Heart right ventricle (tissue), 16 donors: Measurements from ENCODE around the gene FBXL22. TPM values are rescaled to one million over a fixed set of nuclear protein-coding genes. Genes with fewer than 3 reads are reported as not detected.
"Not testable (repeated sequence)": the region's sequence is repeated elsewhere in the genome, so short reads cannot be mapped to it uniquely, and the experiment has no call there.

Experiments used
- ATAC-seq, 8 donors: fragments of 200-7000 bp; cut with Tn5 transposase; one replicate each; pipeline ENCODE4 v1.9.1; 2020; ENCODE audit warnings: mild to moderate bottlenecking in 8 of 8, moderate library complexity in 8 of 8, moderate number of reproducible peaks in 1 of 8
- DNase-seq, 2 donors: peaks; one replicate each; pipeline ENCODE4 v3.0.0-alpha.2; 2020
- H3K27ac ChIP-seq, 10 donors: fragments of 200-600 bp; sonication (generic) in 2 of 10; one replicate each; pipeline versions ENCODE4 v1.5.0 to v1.8.0; 2020 to 2022; ENCODE audit warnings: mild to moderate bottlenecking in 3 of 10
- H3K27me3 ChIP-seq, 7 donors: fragments of 200-600 bp; one replicate each; pipeline ENCODE4 v1.8.0; 2021 to 2022; ENCODE audit warnings: mild to moderate bottlenecking in 2 of 7
- H3K36me3 ChIP-seq, 9 donors: fragments of 200-600 bp; sonication (generic) in 1 of 9; one replicate each; pipeline versions ENCODE4 v1.5.0 to v1.8.0; 2020 to 2022; ENCODE audit warnings: mild to moderate bottlenecking in 2 of 9
- H3K4me1 ChIP-seq, 9 donors: fragments of 200-600 bp; sonication (generic) in 1 of 9; one replicate each; pipeline versions ENCODE4 v1.5.0 to v1.8.0; 2020 to 2022; ENCODE audit warnings: mild to moderate bottlenecking in 4 of 9
- H3K4me3 ChIP-seq, 10 donors: fragments of 200-600 bp; sonication (generic) in 2 of 10; one replicate each; pipeline versions ENCODE4 v1.5.0 to v1.8.0; 2020 to 2022; ENCODE audit warnings: mild to moderate bottlenecking in 7 of 10, moderate library complexity in 2 of 10
- H3K9me3 ChIP-seq, 11 donors: fragments of 200-600 bp in 10 of 11; sonication (generic) in 2 of 11; one replicate each; pipeline versions ENCODE4 v1.5.0 to v1.8.0; 2013 to 2022; ENCODE audit warnings: mild to moderate bottlenecking in 2 of 11, control low read depth in 1 of 11, moderate library complexity in 1 of 11
- CTCF ChIP-seq, 9 donors: fragments of 200-600 bp; sonication (generic) in 2 of 9; IDR thresholded peaks; one replicate each; pipeline versions ENCODE4 v1.5.0 to v1.8.0; 2021 to 2022; ENCODE audit warnings: antibody characterized with exemption in 9 of 9, mild to moderate bottlenecking in 5 of 9, moderate library complexity in 1 of 9
- WGBS, 2 donors: extraction: QIAGEN DNeasy Blood & Tissue Kit; methylation state at CpG; one replicate each; pipeline ENCODE4 v1.1.7; 2013; ENCODE audit warnings: inconsistent platforms in 1 of 2; 5-methylcytosine and 5-hydroxymethylcytosine counted together
- intact Hi-C, 10 donors: fragments of 100-400 bp; cut with DNase I; formaldehyde crosslinking; loops; one replicate each; pipeline versions ENCODE4 v1.11.1 to v1.14.2; 2022
- polyA plus RNA-seq, 2 donors: library from polyadenylated mRNA; stranded (reverse); fragments of 200-250 nt; gene quantifications; one replicate each; pipeline ENCODE4 v1.2.3, GENCODE V29; 2013
- total RNA-seq, 10 donors: library from RNA; stranded (reverse); fragmentation: NEBNext Ultra II Directional in 3 of 10; extraction: Animal tissue kit (Norgen Biotek cat#: 25700) in 3 of 10; gene quantifications; one replicate each; pipeline versions ENCODE4 v1.2.1 to v1.2.4, GENCODE V29; 2021 to 2023
- donor health status: Arrhythmogenic right ventricular cardiomyopathy.
- donor health status: ischemic (EF 13 %, LVEDD 7.1; RV severe dilation, severe dysfunction).
- donor health status: healthy with polysubstance abuse.
- donor health status: DM: no; HTN: yes; CAD: no.
- donor health status: DM: no; HTN: no; CAD: no.
- donor health status: ischemic (EF 25% LVEDD 6.9; RV normal size, moderate dysfunction).
- donor health status: ischemic (EF 25% LVEDD 5.7; RV mildly dilated, moderate dysfunction).
- donor health status: healthy.
- donor health status: DM: yes; HTN: yes; CAD: no.
- donor health status: Ischemic cardiomyopathy.
- donor health status: ischemic (EF 35%, LVEDD 5.7; RV mildly dilated, moderate dysfunction).
- donor health status: nonischemic (EF 11% LVEDD 7.7; RV severe dilation, severe dysfunction).
- donor health status: DM: yes; HTN: yes; CAD: no.
- donor health status: PGD.
- donor health status: ischemic (EF 29% LVEDD 5.4; RV normal size, mild dysfunction).
- donor health status: nonischemic (EF 23%, LVEDD 6.1; RV moderate dilation, normal function).

FBXL22 gene
- total and polyA plus RNA-seq, 12 donors, result 2.5 to 38.3 (median 23.5) TPM

DNA sequence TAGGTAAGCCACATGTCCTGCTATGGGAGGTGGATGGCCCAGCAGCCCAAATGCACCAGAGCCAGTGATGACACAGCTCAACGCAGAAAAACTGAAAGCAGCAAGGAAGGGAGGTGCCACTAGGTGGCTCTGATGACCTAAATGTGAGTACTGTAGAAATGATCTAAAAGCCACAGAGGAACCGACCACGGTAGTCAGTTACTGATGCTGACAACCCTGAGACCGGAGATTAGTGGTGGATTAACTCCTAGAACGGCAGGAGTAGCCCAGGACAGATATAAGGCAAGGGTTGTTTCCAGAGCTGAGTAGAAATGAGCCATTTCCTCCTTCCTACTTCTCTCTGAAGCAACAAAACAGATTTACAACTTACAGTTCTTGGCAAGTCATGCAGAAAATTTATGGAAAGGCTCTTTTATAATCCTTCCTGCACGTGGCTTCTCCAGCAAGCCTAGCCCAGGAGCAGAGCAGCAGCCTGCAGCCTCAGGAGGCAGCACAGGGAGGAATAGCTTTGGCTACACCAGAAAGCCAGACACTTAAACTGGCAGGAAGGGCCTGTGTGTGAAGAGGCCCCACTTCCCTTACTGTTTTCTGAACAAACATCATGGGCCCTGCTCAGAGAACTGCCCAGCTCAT is 13.1 kb downstream of the FBXL22 start:
- no peaks in the 10 kb centered on the region for H3K9me3 ChIP-seq
- H3K36me3 ChIP-seq, result peaks cover 0 to 95% (median 46%) of the 10 kb centered on the region in 9 donors
- ATAC-seq, result peak; percentile 51 to 82 (median 73)
- no peak overlapping the region for H3K4me3 ChIP-seq
- peak in 1 of 2 donors; percentile 65 for DNase-seq
- H3K27ac ChIP-seq, result peak overlapping the region in 7 of 10 donors; percentile 8 to 53 (median 41)
- peaks cover 0 to 27% (median 13%) of the 10 kb centered on the region in 9 donors for H3K4me1 ChIP-seq
- peak in 8 of 9 donors; percentile 36 to 72 (median 65) for TF ChIP-seq CTCF (IDR thresholded peaks at IDR 0.05)
- intact Hi-C loops, result loop anchor here in 2 of 10 donors (5.0 kb wide), 1 partner anchor 462 kb away; no protein-coding TSS in a partner anchor
- WGBS, 2 donors, result 5 to 8% methylated on average over 6 of the region's 6 CpGs
- H3K27me3 ChIP-seq, result no peaks in the 10 kb centered on the region

DNA sequence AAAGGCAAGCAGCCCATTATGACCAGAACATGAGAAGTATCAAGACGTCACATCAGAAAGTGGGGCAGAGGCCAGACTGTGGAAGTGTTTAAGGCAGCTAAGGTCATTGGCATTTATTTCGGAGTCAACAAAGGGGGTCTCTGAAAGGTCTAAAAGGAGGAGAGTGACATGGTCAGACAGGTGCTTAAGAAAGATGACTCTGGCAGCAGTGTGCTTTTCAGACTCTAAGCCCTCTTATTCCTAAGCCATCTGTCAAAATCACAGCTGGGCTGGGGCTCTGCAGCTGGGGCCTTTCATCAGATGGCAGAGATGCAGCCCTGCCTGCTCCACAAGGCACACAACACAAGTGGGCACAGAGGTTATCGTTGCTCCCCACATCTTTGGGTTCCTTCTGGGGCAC is 14.0 kb downstream of the FBXL22 start:
- no peak for TF ChIP-seq CTCF (IDR thresholded peaks at IDR 0.05)
- Histone ChIP-seq H3K27me3 (no peaks in the 10 kb centered on the region), H3K4me3 (no peak overlapping the region), H3K4me1 (peaks cover 0 to 21% (median 13%) of the 10 kb centered on the region in 9 donors), H3K27ac (peak overlapping the region in 4 of 10 donors; percentile 8 to 53 (median 52)), H3K9me3 (no peaks in the 10 kb centered on the region), H3K36me3 (peaks cover 0 to 95% (median 50%) of the 10 kb centered on the region in 9 donors)
- no peak for ATAC-seq
- intact Hi-C loops, result loop anchor here in 2 of 10 donors (5.0 kb wide), 1 partner anchor 461 kb away; no protein-coding TSS in a partner anchor
- 79 to 88% methylated on average over 3 of the region's 3 CpGs for WGBS, 2 donors
- no peak for DNase-seq

- DNase-seq (no peak), ATAC-seq (no peak)
- 92% methylated on average over 15 of the region's 15 CpGs for WGBS, 2 donors
- Histone ChIP-seq H3K27me3 (no peaks in the 10 kb centered on the region), H3K4me1 (peaks cover 0 to 21% (median 13%) of the 10 kb centered on the region in 9 donors), H3K9me3 (no peaks in the 10 kb centered on the region), H3K36me3 (peaks cover 0 to 96% (median 54%) of the 10 kb centered on the region in 9 donors), H3K4me3 (no peak overlapping the region), H3K27ac (no peak overlapping the region)
- no peak for TF ChIP-seq CTCF (IDR thresholded peaks at IDR 0.05)
- intact Hi-C loops, result loop anchor here in 2 of 10 donors (5.0 kb wide), 1 partner anchor 460 kb away; no protein-coding TSS in a partner anchor
Observed at GRCh38 chr15:63612300-63612699, 15.1 kb downstream of the FBXL22 start.

GRCh38 chr15:63615935-63616334 is 18.7 kb downstream of the FBXL22 start:
- no peaks in the 10 kb centered on the region for H3K27me3 ChIP-seq
- DNase-seq (no peak), ATAC-seq (no peak)
- intact Hi-C loops, result no loop called here
- H3K9me3 ChIP-seq, result no peaks in the 10 kb centered on the region
- peaks cover 0 to 5% (median 1%) of the 10 kb centered on the region in 9 donors for H3K4me1 ChIP-seq
- H3K4me3 ChIP-seq, result no peak overlapping the region
- no peak overlapping the region for H3K27ac ChIP-seq
- no peak for TF ChIP-seq CTCF (IDR thresholded peaks at IDR 0.05)
- H3K36me3 ChIP-seq, result peaks cover 0 to 70% (median 32%) of the 10 kb centered on the region in 9 donors
- WGBS, 2 donors, result 90 to 92% methylated on average over 3 of the region's 3 CpGs

DNA sequence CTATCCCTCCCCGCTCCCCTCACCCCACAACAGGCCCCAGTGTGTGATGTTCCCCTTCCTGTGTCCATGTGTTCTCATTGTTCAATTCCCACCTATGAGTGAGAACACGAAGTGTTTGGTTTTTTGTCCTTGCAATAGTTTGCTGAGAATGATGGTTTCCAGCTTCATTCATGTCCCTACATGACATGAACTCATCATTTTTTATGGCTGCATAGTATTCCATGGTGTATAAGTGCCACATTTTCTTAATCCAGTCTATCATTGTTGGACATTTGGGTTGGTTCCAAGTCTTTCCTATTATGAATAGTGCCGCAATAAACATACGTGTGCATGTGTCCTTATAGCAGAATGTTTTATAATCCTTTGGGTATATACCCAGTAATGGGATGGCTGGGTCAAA is 20.0 kb downstream of the FBXL22 start:
- H3K36me3 ChIP-seq, result peaks cover 0 to 68% (median 33%) of the 10 kb centered on the region in 9 donors
- H3K27me3 ChIP-seq, DNase-seq, intact Hi-C loops, ATAC-seq, H3K4me3 ChIP-seq, H3K4me1 ChIP-seq, H3K9me3 ChIP-seq, H3K27ac ChIP-seq: not testable (repeated sequence)
- 99% methylated on average over 4 of the region's 4 CpGs for WGBS, 2 donors

GRCh38 chr15:63617627-63618026 is 20.4 kb downstream of the FBXL22 start:
- ATAC-seq, result not testable (repeated sequence)

DNA sequence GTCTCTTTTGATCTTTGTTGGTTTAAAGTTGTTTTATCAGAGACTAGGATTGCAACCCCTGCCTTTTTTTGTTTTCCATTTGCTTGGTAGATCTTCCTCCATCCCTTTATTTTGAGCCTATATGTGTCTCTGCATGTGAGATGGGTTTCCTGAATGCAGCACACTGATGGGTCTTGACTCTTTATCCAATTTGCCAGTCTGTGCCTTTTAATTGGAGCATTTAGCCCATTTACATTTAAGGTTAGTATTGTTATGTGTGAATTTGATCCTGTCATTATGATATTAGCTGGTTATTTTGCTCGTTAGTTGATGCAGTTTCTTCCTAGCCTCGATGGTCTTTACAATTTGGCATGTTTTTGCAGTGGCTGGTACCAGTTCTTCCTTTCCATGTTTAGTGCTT is 23.6 kb downstream of the FBXL22 start:
- ATAC-seq, H3K4me3 ChIP-seq, H3K27me3 ChIP-seq, H3K4me1 ChIP-seq, H3K9me3 ChIP-seq, intact Hi-C loops, H3K27ac ChIP-seq, DNase-seq: not testable (repeated sequence)
- WGBS, 2 donors, result no CpG with 5 or more reads among the region's 2 CpGs
- peaks cover 0 to 68% (median 47%) of the 10 kb centered on the region in 9 donors for H3K36me3 ChIP-seq

More at GRCh38 chr15:63617627-63618026, 20.4 kb downstream of the FBXL22 start:
- H3K4me1 ChIP-seq, DNase-seq, H3K9me3 ChIP-seq, H3K27me3 ChIP-seq, H3K27ac ChIP-seq, intact Hi-C loops, H3K4me3 ChIP-seq: not testable (repeated sequence)
- WGBS, 2 donors, result 96 to 97% methylated on average over 2 of the region's 3 CpGs
- H3K36me3 ChIP-seq, result peaks cover 0 to 68% (median 37%) of the 10 kb centered on the region in 9 donors
